Karpas-422 (cell line): ENCODE data around the gene H1-8. TPM values are rescaled to one million over a fixed set of nuclear protein-coding genes. Genes with fewer than 3 reads are reported as not detected.

Experiments
- DNase-seq: peaks from one replicate; pipeline ENCODE4 v3.0.0-alpha.2; 2015
- H2AFZ ChIP-seq: fragments of 200-600 bp; sonication (generic); 2 replicates; pipeline ENCODE4 v1.6.1; 2014; ENCODE audit warnings: antibody characterized with exemption, low read length, mixed read lengths
- H3K27ac ChIP-seq: fragments of 200-600 bp; sonication (generic); 2 replicates; pipeline ENCODE4 v1.5.1; 2014; ENCODE audit warnings: mild to moderate bottlenecking, low read length, moderate library complexity
- H3K27me3 ChIP-seq: fragments of 200-600 bp; sonication (generic); 2 replicates; pipeline ENCODE4 v1.6.1; 2014; ENCODE audit warnings: low read length, mixed read lengths
- H3K36me3 ChIP-seq: fragments of 200-600 bp; sonication (generic); 2 replicates; pipeline ENCODE4 v1.6.1; 2014; ENCODE audit warnings: low read length, mixed read lengths; ENCODE audit not compliant: insufficient read depth
- H3K4me1 ChIP-seq: fragments of 200-600 bp; sonication (generic); 2 replicates; pipeline ENCODE4 v1.6.1; 2014; ENCODE audit warnings: mild to moderate bottlenecking, low read length, mixed read lengths
- H3K4me2 ChIP-seq: fragments of 200-600 bp; sonication (generic); 2 replicates; pipeline ENCODE4 v1.6.1; 2014; ENCODE audit warnings: low read length, low read depth, mild to moderate bottlenecking; ENCODE audit not compliant: poor library complexity, severe bottlenecking
- H3K4me3 ChIP-seq: fragments of 200-600 bp; sonication (generic); 2 replicates; pipeline ENCODE4 v1.5.1; 2014; ENCODE audit warnings: mild to moderate bottlenecking, antibody characterized with exemption, low read length, mixed read lengths
- H3K79me2 ChIP-seq: fragments of 200-600 bp; sonication (generic); 2 replicates; pipeline ENCODE4 v1.6.1; 2014; ENCODE audit warnings: mild to moderate bottlenecking, low read length, mixed read lengths
- H3K9ac ChIP-seq: fragments of 200-600 bp; sonication (generic); 2 replicates; pipeline ENCODE4 v1.6.0; 2014; ENCODE audit warnings: low read length
- H3K9me2 ChIP-seq: fragments of 200-600 bp; sonication (generic), shearing (Covaris generic); replicated peaks from 2 replicates; pipeline ENCODE4 v1.6.0; 2014; ENCODE audit warnings: mild to moderate bottlenecking, low read length, moderate library complexity; ENCODE audit not compliant: insufficient read depth
- H3K9me3 ChIP-seq: fragments of 300-700, 200-600 bp; sonication (generic); 2 replicates; pipeline ENCODE4 v1.6.1; 2014; ENCODE audit warnings: low read length, mixed read lengths
- H4K20me1 ChIP-seq: fragments of 200-600 bp; sonication (generic); 2 replicates; pipeline ENCODE4 v1.6.1; 2014; ENCODE audit warnings: mild to moderate bottlenecking, antibody characterized with exemption, low read length, low read depth; ENCODE audit not compliant: insufficient read depth
- total RNA-seq: library from RNA; depleted of rRNA; stranded (reverse); fragments of >200 nt; shearing (Covaris generic); gene quantifications from 2 replicates; pipeline ENCODE4 v1.2.3, GENCODE V29; 2014; ENCODE audit warnings: low replicate concordance

Gene H1-8
- total RNA-seq, 1 experiment from 2014 or later: not detected

DNA sequence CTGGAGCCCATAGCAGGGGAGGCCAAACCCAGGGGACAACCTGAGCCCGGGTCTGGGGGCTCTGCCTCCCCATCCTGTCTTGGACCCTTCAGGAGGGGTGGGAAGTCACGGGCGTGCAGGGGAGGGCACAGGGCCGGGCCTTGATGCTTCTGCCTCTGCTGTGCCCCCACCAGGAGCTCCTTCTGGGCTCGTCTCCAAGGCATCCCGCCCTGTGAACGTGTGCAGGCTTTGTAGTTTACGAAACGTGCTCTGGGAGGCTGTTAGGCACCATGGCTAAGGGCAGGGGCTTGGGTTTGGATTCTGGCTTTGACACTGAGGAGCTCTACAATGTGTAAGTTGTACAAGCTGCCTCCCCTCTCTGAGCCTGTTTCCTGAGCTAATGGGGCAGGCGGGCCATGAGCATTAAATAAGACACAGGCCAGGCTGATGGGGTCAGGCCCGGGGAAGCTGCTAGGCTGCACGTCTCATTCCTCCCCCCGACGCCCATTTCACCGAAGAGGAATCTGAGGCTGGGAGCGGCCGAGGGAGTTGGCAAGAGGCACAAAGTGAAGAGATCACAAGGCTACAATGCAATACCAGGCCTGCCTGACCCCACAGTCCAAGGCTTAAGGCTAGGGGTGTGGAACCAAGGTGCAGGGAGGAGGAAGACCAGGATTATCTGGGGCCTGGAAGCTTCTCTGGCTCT lies 43.9 kb downstream of the H1-8 start:
- H3K27ac ChIP-seq: no peak overlapping the region
- peaks cover 26% of the 10 kb centered on the region for H3K4me1 ChIP-seq
- no peak for DNase-seq
- H3K4me2 ChIP-seq: no peak overlapping the region
- no peaks in the 10 kb centered on the region for H3K9me3 ChIP-seq
- H3K79me2 ChIP-seq: no peaks in the 10 kb centered on the region
- H4K20me1 ChIP-seq: peaks cover 22% of the 10 kb centered on the region
- H3K36me3 ChIP-seq: no peaks in the 10 kb centered on the region
- no peak overlapping the region for H3K9ac ChIP-seq
- no peak overlapping the region for H2AFZ ChIP-seq
- H3K9me2 ChIP-seq: no peaks in the 10 kb centered on the region
- H3K4me3 ChIP-seq: no peak overlapping the region
- H3K27me3 ChIP-seq: no peaks in the 10 kb centered on the region

GRCh38 chr3:129587566-129588210 lies 44.7 kb downstream of the H1-8 start:
- no peaks in the 10 kb centered on the region for H3K27me3 ChIP-seq
- no peak for DNase-seq
- H3K9ac ChIP-seq: no peak overlapping the region
- no peaks in the 10 kb centered on the region for H3K79me2 ChIP-seq
- no peaks in the 10 kb centered on the region for H3K36me3 ChIP-seq
- H3K4me2 ChIP-seq: no peak overlapping the region
- H4K20me1 ChIP-seq: peaks cover 14% of the 10 kb centered on the region
- H3K27ac ChIP-seq: no peak overlapping the region
- H3K9me2 ChIP-seq: no peaks in the 10 kb centered on the region
- no peak overlapping the region for H2AFZ ChIP-seq
- no peak overlapping the region for H3K4me3 ChIP-seq
- H3K9me3 ChIP-seq: no peaks in the 10 kb centered on the region
- H3K4me1 ChIP-seq: peaks cover 25% of the 10 kb centered on the region

GRCh38 chr3:129590215-129590614 lies 47.2 kb downstream of the H1-8 start:
- DNase-seq: no peak
- Histone ChIP-seq H3K4me2 (no peak overlapping the region), H4K20me1 (no peaks in the 10 kb centered on the region; the same call in 1 of the 2 replicates), H3K27ac (no peak overlapping the region), H3K4me1 (peaks cover 12% of the 10 kb centered on the region; the same call in 1 of the 2 replicates), H3K9me3 (no peaks in the 10 kb centered on the region), H3K79me2 (no peaks in the 10 kb centered on the region), H2AFZ (no peak overlapping the region), H3K4me3 (no peak overlapping the region), H3K9me2 (no peaks in the 10 kb centered on the region), H3K36me3 (no peaks in the 10 kb centered on the region), H3K27me3 (no peaks in the 10 kb centered on the region), H3K9ac (no peak overlapping the region)

DNA sequence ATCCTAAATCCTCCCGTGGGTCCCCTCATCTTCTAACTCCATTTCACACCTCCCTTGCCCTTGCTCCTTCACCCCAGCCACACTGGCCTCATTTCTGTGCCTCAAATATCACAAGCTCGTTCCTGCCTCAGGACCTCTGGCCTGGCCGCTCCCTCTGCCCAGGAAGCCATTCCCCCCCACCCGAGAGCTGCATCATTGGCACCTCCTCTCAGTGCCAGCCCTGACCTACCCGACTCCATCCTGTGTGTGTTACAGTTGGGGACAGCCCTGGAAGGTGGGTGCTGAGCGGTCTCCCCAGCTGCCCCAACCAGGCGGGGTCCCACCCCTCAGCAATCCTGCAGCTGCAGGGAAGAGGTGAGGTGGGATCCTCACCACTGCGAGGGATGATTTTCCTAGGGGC lies 49.0 kb downstream of the H1-8 start:
- no peaks in the 10 kb centered on the region for H3K27me3 ChIP-seq
- no peaks in the 10 kb centered on the region for H3K36me3 ChIP-seq
- no peaks in the 10 kb centered on the region; the same call in 1 of the 2 replicates for H4K20me1 ChIP-seq
- no peak overlapping the region for H3K4me3 ChIP-seq
- no peaks in the 10 kb centered on the region for H3K9me2 ChIP-seq
- H3K4me1 ChIP-seq: peaks cover 12% of the 10 kb centered on the region; the same call in 1 of the 2 replicates
- H3K9ac ChIP-seq: no peak overlapping the region
- H3K9me3 ChIP-seq: no peaks in the 10 kb centered on the region
- H3K27ac ChIP-seq: no peak overlapping the region
- no peak for DNase-seq
- no peak overlapping the region for H2AFZ ChIP-seq
- peak overlapping the region; percentile 38 for H3K4me2 ChIP-seq
- no peaks in the 10 kb centered on the region for H3K79me2 ChIP-seq

GRCh38 chr3:129592381-129593131 lies 49.6 kb downstream of the H1-8 start:
- Histone ChIP-seq H3K27me3 (no peaks in the 10 kb centered on the region), H3K36me3 (no peaks in the 10 kb centered on the region), H3K9me3 (no peaks in the 10 kb centered on the region), H4K20me1 (no peaks in the 10 kb centered on the region; the same call in 1 of the 2 replicates), H3K4me1 (peaks cover 12% of the 10 kb centered on the region; the same call in 1 of the 2 replicates), H3K9me2 (no peaks in the 10 kb centered on the region), H3K9ac (no peak overlapping the region), H3K4me2 (peak overlapping the region; percentile 38), H3K4me3 (no peak overlapping the region), H3K27ac (no peak overlapping the region), H2AFZ (no peak overlapping the region), H3K79me2 (no peaks in the 10 kb centered on the region)
- DNase-seq: no peak

DNA sequence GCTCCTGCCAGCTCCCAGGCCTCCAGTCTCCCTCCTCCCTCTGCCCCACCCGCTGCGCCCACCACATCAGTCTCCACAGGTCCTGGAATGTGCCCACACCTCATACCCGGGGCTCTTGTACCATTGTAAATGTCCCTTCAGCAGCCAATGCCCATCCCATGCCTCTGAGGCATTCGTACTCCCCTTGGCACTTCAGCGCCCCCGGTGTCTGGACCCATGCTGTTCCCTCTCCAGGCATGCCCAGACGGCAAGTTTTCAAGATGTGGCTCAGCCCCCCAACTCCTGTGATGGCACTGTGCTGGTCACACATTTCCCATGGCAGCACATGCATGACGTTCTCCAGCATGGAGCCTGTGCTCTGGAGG lies 50.2 kb downstream of the H1-8 start:
- no peak overlapping the region for H2AFZ ChIP-seq
- DNase-seq: no peak
- no peak overlapping the region for H3K27ac ChIP-seq
- peaks cover 12% of the 10 kb centered on the region; the same call in 1 of the 2 replicates for H3K4me1 ChIP-seq
- H3K9me3 ChIP-seq: no peaks in the 10 kb centered on the region
- H4K20me1 ChIP-seq: no peaks in the 10 kb centered on the region; the same call in 1 of the 2 replicates
- H3K79me2 ChIP-seq: no peaks in the 10 kb centered on the region
- H3K4me3 ChIP-seq: no peak overlapping the region
- no peaks in the 10 kb centered on the region for H3K36me3 ChIP-seq
- no peak overlapping the region for H3K9ac ChIP-seq
- H3K4me2 ChIP-seq: no peak overlapping the region
- no peaks in the 10 kb centered on the region for H3K9me2 ChIP-seq
- no peaks in the 10 kb centered on the region for H3K27me3 ChIP-seq

GRCh38 chr3:129593595-129594339 lies 50.8 kb downstream of the H1-8 start:
- Histone ChIP-seq H3K4me2 (no peak overlapping the region), H4K20me1 (no peaks in the 10 kb centered on the region; the same call in 1 of the 2 replicates), H3K36me3 (no peaks in the 10 kb centered on the region), H3K9me2 (no peaks in the 10 kb centered on the region), H3K9me3 (no peaks in the 10 kb centered on the region), H3K27ac (no peak overlapping the region), H3K27me3 (no peaks in the 10 kb centered on the region), H2AFZ (no peak overlapping the region), H3K4me1 (peaks cover 12% of the 10 kb centered on the region; the same call in 1 of the 2 replicates), H3K79me2 (no peaks in the 10 kb centered on the region), H3K9ac (no peak overlapping the region), H3K4me3 (no peak overlapping the region)
- DNase-seq: no peak
